Measurements from ENCODE around the gene KCTD6.

DNA sequence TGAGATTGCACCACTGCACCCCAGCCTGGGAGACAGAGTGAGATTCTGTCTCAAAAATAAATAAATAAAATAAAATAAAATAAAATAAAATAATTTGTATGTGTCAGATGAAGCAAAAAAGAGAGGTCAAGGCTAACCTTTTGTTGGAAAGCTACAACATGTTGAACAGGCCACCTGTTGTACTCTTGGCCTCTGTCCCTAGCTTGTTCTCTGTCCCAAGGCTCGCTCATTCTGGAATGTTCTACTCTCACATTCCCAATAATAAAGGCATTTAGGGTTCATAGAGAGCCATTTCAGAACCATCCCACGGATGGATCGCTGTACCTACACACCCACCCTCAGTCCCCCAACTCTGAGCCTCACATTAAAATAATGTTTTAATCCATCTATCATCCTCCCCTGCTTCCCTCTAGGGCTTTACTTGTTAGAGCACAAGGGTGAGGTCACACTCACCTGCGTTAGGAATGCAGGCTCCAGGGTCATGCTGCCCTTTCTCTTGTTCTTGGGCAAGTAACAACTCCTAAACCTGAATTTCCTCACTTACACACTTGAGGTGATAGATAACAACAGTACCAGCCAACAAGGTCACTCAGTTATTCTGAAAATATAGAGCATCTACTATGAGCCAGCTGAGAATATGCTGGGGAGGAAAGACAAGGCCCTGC is 24.9 kb upstream of the KCTD6 start:
- TF ChIP-seq, protein P1, sequence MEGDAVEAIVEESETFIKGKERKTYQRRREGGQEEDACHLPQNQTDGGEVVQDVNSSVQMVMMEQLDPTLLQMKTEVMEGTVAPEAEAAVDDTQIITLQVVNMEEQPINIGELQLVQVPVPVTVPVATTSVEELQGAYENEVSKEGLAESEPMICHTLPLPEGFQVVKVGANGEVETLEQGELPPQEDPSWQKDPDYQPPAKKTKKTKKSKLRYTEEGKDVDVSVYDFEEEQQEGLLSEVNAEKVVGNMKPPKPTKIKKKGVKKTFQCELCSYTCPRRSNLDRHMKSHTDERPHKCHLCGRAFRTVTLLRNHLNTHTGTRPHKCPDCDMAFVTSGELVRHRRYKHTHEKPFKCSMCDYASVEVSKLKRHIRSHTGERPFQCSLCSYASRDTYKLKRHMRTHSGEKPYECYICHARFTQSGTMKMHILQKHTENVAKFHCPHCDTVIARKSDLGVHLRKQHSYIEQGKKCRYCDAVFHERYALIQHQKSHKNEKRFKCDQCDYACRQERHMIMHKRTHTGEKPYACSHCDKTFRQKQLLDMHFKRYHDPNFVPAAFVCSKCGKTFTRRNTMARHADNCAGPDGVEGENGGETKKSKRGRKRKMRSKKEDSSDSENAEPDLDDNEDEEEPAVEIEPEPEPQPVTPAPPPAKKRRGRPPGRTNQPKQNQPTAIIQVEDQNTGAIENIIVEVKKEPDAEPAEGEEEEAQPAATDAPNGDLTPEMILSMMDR (conservative IDR thresholded peaks at IDR 0.05; ENCODE audit: low read depth in 2 of 2), result no peak
- TF ChIP-seq EZH2phosphoT487 (IDR thresholded peaks at IDR 0.05; ENCODE audit: unreplicated experiment) (no peak), EZH2 (IDR thresholded peaks at IDR 0.05; ENCODE audit: low read depth, unreplicated experiment) (no peak), ZNF331 (CRISPR knock-in tag; IDR thresholded peaks at IDR 0.05; ENCODE audit: low read depth) (no peak)
